Kidney epithelial cell (primary cell): ENCODE measurements around the gene NLRP11. TPM values are rescaled to one million over a fixed set of nuclear protein-coding genes. Genes with fewer than 3 reads are reported as not detected.

Source experiments
- DNase-seq: peaks from one replicate; pipeline ENCODE4 v3.0.0-alpha.2; 2010; ENCODE audit warnings: low read depth
- H3K27me3 ChIP-seq: 2 replicates; pipeline ENCODE4 v1.6.0; 2011; ENCODE audit warnings: low read length; ENCODE audit not compliant: control insufficient read depth, insufficient read depth
- H3K36me3 ChIP-seq: 2 replicates; pipeline ENCODE4 v1.5.1; 2011; ENCODE audit warnings: low read length; ENCODE audit not compliant: control insufficient read depth, insufficient read depth
- H3K4me3 ChIP-seq: 2 replicates; pipeline ENCODE4 v1.5.1; 2011; ENCODE audit warnings: low read depth, mild to moderate bottlenecking, control low read depth, low read length
- total RNA-seq: library from RNA; depleted of rRNA; stranded (reverse); fragments of >200 nt; gene quantifications from 2 replicates; pipeline ENCODE4 v1.2.3, GENCODE V29; 2015
- TF ChIP-seq, protein P1 (sequence below): IDR thresholded peaks from 2 replicates; pipeline ENCODE4 v1.5.1; 2011; ENCODE audit warnings: mild to moderate bottlenecking, moderate library complexity, low read length, control low read depth, inconsistent platforms; ENCODE audit not compliant: insufficient read depth, poor library complexity, severe bottlenecking

Gene NLRP11
- total RNA-seq, 1 donor from 2014 or later: not detected

DNA sequence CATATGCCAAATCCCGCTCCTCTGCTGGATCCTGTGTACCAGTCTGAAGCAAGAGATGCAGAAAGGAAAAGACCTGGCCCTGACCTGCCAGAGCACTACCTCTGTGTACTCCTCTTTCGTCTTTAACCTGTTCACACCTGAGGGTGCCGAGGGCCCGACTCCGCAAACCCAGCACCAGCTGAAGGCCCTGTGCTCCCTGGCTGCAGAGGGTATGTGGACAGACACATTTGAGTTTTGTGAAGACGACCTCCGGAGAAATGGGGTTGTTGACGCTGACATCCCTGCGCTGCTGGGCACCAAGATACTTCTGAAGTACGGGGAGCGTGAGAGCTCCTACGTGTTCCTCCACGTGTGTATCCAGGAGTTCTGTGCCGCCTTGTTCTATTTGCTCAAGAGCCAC is 26.6 kb upstream of the NLRP11 start:
- H3K4me3 ChIP-seq: no peak overlapping the region
- DNase-seq: no peak
- no peaks in the 10 kb centered on the region for H3K36me3 ChIP-seq
- TF ChIP-seq, protein P1, sequence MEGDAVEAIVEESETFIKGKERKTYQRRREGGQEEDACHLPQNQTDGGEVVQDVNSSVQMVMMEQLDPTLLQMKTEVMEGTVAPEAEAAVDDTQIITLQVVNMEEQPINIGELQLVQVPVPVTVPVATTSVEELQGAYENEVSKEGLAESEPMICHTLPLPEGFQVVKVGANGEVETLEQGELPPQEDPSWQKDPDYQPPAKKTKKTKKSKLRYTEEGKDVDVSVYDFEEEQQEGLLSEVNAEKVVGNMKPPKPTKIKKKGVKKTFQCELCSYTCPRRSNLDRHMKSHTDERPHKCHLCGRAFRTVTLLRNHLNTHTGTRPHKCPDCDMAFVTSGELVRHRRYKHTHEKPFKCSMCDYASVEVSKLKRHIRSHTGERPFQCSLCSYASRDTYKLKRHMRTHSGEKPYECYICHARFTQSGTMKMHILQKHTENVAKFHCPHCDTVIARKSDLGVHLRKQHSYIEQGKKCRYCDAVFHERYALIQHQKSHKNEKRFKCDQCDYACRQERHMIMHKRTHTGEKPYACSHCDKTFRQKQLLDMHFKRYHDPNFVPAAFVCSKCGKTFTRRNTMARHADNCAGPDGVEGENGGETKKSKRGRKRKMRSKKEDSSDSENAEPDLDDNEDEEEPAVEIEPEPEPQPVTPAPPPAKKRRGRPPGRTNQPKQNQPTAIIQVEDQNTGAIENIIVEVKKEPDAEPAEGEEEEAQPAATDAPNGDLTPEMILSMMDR: no peak
- no peaks in the 10 kb centered on the region for H3K27me3 ChIP-seq

DNA sequence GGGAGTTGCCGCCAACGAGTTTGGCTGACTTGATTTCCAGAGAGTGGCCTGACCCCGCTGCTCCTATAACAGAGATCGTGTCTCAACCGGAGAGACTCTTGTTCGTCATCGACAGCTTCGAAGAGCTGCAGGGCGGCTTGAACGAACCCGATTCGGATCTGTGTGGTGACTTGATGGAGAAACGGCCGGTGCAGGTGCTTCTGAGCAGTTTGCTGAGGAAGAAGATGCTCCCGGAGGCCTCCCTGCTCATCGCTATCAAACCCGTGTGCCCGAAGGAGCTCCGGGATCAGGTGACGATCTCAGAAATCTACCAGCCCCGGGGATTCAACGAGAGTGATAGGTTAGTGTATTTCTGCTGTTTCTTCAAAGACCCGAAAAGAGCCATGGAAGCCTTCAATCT is 26.2 kb upstream of the NLRP11 start:
- no peaks in the 10 kb centered on the region for H3K27me3 ChIP-seq
- H3K36me3 ChIP-seq: no peaks in the 10 kb centered on the region
- H3K4me3 ChIP-seq: no peak overlapping the region
- DNase-seq: no peak
- TF ChIP-seq, protein P1: no peak

DNA sequence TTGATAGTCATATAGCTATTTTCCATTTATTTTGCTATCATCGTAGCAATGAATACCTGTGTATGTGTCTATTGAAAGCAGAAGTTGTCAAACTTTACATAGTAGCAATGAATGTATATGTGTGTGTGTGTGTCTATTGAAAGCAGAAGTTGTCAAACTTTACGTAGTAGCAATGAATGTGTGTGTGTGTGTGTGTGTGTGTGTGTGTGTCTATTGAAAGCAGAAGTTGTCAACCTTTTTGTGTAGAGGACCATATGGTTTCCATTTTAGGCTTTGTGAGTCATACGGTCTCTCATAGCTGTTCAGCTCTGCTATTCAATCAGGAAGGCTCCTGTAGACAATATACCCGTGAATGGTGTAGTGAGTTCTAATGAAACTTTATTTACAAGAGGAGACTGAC is 25.4 kb upstream of the NLRP11 start:
- TF ChIP-seq, protein P1: no peak
- Histone ChIP-seq H3K27me3 (no peaks in the 10 kb centered on the region), H3K4me3 (no peak overlapping the region), H3K36me3 (no peaks in the 10 kb centered on the region)
- no peak for DNase-seq

DNA sequence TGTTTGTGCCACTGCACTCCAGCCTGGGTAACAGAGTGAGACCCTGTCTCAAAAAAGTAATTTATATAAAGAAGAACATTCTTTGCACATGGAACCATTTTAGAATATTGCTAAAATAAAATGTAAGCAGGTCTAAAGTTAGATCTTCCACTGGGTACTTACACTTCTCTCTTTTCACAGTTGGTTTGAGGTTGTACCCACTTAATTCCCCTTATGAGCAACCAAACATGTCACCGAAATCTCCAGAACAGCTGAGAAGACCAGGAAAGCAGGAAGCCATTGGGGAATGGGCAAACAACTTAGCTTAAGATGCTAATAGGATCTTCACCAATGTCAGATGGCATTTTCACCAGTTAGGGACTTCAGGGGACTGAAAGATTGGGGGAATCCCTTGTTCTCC is 23.4 kb upstream of the NLRP11 start:
- TF ChIP-seq, protein P1: no peak
- Histone ChIP-seq H3K36me3 (no peaks in the 10 kb centered on the region), H3K4me3 (no peak overlapping the region), H3K27me3 (no peaks in the 10 kb centered on the region)
- DNase-seq: no peak

DNA sequence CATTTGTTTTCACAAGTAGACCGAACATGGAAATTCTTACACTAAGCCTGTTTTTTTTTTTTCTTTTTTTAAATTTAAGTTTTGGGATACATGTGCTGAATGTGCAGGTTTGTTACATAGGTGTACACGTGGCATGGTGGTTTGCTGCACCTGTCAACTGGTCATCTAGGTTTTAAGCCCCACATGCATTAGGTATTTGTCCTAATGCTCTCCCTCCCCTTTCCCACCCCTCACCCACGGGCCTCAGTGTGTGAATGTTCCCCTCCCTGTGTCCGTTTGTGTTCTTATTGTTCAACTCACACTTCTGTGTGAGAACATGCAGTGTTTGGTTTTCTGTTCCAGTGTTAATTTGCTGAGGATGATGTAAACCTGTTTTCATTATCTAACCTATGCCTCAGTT is 7.1 kb upstream of the NLRP11 start:
- no peaks in the 10 kb centered on the region for H3K36me3 ChIP-seq
- no peak overlapping the region for H3K4me3 ChIP-seq
- no peaks in the 10 kb centered on the region for H3K27me3 ChIP-seq
- TF ChIP-seq, protein P1: no peak
- DNase-seq: no peak

DNA sequence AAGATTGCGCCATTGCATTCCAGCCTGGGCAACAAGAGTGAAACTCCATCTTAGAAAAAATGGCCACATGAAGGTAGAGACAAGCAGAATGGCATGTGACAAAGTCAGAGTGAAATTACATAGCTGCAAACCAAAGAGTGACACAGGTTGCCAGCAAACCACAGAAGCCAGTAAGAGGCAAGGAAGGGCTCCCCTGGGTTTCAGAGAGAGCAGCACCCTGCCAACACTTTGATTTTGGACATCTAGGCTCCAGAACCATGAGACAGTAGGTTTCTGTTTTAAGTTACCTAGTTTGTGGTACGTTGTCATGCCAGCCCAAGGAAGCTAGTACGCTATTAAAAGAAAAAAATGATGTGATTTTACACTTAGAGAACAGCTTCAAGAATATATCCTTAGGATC is 6.5 kb upstream of the NLRP11 start:
- Histone ChIP-seq H3K4me3 (no peak overlapping the region), H3K27me3 (no peaks in the 10 kb centered on the region), H3K36me3 (no peaks in the 10 kb centered on the region)
- no peak for DNase-seq
- TF ChIP-seq, protein P1: no peak
